ENCODE results near the gene GPALPP1. TPM values are rescaled to one million over a fixed set of nuclear protein-coding genes. Genes with fewer than 3 reads are reported as not detected.
"Not testable (repeated sequence)": the region's sequence is repeated elsewhere in the genome, so short reads cannot be mapped to it uniquely, and the experiment has no call there.

Gene GPALPP1
- polyA plus RNA-seq, 1 donor: 29.2 TPM

DNA sequence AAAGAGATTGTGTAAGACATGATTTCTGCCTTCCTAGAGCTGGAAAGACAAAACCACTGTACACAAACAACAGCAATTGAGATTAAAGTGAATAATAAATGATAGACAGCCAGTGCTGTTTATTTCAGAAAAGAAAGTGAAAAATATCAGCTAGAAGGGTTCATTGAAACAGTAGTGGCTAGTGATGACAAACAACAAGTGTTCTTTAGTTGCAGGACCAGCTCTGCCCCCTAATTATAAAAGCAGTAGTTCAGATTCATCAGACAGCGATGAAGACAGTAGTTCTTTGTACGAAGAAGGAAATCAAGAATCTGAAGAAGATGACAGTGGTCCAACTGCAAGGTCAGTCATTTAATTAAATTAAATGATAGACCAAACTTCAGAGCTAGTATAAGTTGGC, 14.8 kb downstream of the GPALPP1 start:
- DNase-seq (ENCODE audit: low read depth): no peak

DNA sequence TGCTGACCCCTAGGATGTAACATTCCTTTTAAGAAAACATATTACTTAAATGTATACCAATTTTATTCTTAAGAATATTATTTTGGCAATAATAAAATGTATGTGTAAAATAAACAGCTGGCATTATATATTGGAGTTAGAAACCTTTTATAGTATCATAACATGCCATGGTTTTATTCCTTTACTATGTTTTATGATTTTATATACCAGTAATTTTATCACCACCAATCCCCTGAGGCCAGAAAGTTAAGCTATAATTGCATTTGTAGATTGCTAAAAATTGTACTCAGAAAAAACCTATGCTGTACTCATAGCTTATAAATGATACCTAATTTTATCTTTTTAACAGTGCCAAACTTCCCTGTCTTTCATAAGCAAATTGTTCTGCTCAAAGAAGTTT, 17.9 kb downstream of the GPALPP1 start:
- DNase-seq (ENCODE audit: low read depth): no peak

DNA sequence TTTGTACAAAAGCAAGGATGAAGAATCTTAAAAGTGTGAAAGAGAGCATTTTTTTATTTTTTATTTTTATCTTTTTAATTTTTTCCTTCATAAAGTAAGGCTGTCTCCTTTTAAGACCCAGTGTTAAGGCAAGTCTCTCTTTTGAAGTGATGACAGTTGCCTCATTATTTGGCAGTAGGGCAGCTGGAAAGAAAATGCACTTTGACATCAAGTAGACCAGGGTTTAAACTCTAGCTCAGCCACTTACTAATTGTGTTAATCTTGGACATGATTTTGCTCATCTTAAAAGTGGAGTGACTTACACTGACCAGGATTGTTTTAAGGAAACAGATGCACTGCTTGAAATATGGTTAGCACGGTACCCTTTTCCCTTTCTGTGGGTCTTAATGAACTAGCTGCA, 18.5 kb downstream of the GPALPP1 start:
- DNase-seq (ENCODE audit: low read depth): no peak

DNA sequence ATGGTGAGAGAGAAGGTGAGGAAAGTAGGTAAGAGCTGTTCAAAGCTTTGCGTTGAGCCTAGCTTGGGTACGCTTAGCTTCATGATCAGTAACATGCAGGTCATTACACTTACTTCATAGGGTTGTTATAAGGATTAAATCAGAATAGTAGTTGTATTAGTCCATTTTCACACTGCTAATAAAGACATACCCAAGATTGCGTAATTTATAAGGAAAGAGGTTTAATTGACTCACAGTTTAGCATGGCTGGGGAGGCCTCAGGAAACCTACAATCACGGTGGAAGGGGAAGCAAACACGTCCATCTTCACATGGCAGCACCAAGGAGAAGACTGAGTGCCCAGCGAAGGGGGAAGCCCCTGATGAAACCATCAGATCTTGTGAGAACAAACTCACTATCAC, 21.9 kb downstream of the GPALPP1 start:
- DNase-seq (ENCODE audit: low read depth): no peak

DNA sequence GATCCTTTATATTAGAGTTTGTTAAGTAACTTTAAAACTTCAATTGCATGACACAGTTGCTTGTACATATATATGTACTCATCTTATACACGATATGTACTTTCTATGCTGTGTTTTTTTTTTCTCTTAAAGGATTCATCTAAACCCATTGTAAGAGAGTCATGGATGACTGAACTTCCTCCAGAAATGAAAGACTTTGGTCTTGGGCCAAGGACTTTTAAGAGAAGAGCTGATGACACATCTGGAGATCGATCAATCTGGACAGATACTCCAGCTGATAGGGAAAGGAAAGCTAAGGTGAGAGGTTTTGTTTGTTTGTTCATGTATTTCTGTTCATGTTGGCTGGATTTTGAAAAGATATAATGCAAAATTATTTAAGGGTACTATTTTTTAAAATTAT, 26.0 kb downstream of the GPALPP1 start:
- no peak for DNase-seq (ENCODE audit: low read depth)

DNA sequence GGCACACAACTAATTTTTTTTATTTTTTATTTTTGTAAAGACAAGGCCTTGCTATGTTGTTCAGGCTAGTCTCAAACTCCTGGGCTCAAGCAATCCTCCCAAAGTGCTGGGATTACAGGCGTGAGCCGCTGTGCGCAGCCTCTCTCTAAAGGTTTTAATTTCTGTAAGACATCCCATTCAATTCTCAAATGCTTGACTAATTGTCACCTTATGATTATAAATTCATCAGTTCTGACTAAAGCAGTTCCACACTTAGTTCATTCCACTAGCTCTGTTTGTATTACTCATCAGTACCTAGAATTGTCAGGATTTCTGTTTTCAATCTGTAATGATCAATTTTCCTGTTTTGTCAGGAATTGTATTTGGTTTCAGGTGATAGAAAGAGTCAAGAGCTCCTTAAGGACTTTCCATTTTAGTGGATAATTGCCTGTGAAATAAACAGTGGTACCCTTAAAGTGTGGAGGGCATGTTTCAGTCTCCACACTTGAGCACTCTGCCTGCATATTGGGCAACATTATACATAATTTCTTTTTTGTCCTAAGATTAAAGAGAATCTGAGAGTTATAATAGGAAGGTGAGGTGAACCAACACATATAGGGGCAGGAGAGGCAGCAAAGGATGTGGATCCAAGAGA, 27.6 kb downstream of the GPALPP1 start:
- no peak for DNase-seq (ENCODE audit: low read depth)

DNA sequence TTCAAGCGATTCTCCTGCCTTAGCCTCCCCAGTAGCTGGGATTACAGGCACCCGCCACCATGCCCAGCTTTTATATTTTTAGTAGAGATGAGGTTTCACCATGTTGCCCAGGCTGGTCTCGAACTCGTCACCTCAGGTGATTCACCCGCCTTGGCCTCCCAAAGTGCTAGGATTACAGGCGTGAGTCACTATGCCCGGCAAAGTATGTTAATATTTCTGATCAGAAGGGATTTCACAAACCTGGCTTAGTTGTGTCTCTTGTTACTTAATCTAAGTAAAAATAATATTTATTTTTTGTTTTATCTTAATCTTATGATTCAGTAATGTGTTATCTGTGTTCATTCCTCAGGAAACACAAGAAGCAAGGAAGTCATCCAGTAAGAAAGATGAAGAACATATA, 30.6 kb downstream of the GPALPP1 start:
- DNase-seq (ENCODE audit: low read depth): not testable (repeated sequence)

DNA sequence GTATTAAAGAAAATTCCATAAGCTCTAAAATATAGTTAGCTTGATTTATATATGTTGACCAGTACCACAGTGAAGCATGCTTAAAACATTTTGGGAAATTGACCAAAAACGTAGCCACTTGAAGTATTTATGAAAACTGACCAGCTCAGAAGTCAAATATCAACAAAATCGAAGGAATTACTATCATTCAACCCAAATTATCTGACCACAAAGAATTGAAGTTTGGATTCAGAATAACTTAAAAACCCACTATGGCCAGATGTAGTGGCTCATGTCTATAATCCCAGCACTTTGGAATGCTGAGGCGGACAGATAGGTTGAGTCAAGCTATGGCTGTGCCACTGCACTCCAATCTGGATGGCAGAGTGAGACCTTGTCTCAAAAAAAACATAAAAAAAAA, 31.9 kb downstream of the GPALPP1 start:
- DNase-seq (ENCODE audit: low read depth): no peak

DNA sequence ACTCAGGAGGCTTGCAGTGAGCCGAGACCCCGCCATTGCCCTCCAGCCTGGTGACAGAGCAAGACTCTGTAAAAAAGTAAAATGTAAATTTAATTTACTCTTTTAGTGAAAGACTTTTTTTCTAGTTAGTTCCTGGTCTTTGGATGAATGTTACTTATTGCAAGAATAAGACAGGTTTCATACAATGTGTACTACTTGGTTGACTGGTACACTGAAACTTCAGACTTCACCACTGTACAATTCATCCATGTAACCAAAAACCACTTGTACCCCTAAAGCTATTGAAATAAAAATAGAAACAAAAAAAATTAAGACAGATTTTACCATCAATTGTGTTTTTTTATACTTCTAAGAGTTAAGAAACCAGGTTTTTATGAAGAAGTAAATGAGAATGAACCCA, 35.5 kb downstream of the GPALPP1 start:
- no peak for DNase-seq (ENCODE audit: low read depth)

DNA sequence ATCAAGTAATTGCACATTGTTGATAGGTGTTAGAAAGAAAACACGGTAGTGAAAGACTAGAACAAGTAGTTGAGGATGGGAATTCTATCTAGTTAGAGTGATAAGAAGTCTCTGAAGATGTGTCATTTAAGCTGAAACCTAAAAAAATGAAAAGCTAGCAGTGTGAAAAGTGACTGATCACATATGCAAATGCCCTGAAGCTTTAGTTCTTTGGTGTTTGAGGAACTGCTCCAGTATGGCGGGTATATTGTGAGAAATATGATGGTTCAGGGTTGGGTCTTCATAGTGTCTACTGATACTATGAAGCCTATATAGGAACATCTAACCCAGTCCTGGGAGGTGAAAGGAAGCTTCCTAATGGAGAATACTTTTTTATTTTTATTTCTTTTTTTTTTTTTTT, 45.0 kb downstream of the GPALPP1 start:
- DNase-seq (ENCODE audit: low read depth): no peak

DNA sequence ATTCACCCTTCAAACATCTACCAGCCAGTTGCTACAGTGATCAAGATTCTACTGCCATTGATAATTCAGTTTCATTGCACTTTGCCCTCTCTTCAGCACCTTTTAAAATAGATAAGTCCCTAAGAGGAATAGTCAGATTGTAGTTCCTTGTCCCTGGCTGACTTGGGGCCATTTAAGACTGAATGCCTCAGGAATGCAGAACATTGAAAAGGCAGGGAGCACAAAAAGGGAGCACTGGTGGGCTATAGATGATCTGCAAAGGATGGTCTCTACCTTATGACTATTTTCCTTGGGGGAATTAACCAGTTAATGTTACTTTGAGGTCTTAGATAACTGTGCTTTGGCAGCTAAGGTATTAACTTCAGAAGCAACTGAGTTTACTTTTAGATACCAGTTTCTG, 46.9 kb downstream of the GPALPP1 start:
- no peak for DNase-seq (ENCODE audit: low read depth)

DNA sequence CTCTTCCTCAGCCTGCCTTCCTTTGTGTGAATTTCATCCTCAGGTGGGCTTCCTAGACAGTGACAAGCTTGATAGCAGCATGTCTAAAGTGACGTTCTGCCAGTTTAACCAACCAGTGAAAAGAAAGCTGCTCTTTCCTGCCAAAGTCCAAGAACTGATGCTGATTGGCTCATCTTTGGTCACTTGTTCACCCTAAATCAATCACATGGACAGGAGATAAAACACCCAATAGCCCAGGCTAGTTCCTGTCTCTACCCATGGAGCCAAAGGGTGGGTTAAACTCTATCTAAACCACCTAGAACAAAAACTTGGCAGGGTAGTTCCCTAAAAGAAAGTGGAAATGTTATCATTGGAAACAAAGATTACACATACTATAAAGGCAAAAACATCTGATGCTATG, 50.8 kb downstream of the GPALPP1 start:
- no peak for DNase-seq (ENCODE audit: low read depth)

DNA sequence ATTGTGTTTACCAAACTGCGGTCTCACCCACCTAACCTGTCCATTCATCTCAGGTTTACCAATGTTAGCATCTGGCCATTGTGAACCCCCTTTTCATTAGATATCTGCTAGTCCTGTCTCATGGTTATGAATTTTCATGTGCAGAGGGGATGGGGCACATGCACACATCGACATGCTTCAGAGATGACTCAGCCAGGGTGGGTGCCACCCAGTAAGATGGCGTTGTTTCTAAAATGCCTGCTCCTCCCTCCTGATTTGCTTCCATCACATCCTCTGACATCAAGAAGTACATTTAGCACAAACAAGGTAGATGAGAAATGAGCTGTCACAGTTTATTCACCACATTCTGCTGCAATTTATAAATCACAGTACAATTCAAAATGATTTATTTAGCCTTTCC, 51.3 kb downstream of the GPALPP1 start:
- no peak for DNase-seq (ENCODE audit: low read depth)

DNA sequence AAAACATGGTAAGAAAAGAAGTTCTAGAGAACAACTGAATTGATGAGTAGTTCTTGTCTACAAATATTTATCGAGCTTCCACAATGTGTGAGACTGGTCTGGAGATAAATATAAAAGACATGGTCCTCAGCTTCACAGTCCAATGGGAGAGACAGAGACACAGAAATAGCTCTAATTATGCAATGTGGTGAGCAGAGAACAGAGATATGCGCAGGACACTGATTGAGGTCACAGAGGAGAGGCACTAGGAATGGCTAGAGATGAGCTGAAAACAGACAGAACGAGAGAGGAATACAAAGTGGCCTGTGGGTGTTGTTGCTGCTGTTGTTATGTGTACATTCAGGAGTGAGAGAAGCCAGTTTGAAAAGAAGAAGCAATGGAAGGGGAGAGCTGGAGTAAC, 53.2 kb downstream of the GPALPP1 start:
- no peak for DNase-seq (ENCODE audit: low read depth)

DNA sequence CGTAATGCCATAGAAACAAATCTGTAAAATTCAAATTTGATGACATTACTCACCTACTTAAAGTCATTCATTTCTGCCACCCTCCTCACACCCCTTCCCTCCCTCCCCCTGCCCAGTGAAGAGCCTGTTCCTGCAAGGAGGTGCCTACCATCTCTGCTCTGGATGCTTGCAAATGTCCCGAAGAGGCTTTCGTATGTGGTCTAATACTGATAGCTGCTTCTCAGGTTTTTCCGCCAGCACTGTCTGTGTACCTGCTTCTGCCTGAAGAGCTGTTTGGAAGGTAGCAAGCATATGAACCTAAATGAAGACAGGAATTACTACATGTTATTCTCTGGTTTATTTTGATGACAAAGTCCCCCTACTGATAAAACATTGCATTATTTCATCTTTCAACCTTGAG, 57.1 kb downstream of the GPALPP1 start:
- DNase-seq (ENCODE audit: low read depth): no peak

DNA sequence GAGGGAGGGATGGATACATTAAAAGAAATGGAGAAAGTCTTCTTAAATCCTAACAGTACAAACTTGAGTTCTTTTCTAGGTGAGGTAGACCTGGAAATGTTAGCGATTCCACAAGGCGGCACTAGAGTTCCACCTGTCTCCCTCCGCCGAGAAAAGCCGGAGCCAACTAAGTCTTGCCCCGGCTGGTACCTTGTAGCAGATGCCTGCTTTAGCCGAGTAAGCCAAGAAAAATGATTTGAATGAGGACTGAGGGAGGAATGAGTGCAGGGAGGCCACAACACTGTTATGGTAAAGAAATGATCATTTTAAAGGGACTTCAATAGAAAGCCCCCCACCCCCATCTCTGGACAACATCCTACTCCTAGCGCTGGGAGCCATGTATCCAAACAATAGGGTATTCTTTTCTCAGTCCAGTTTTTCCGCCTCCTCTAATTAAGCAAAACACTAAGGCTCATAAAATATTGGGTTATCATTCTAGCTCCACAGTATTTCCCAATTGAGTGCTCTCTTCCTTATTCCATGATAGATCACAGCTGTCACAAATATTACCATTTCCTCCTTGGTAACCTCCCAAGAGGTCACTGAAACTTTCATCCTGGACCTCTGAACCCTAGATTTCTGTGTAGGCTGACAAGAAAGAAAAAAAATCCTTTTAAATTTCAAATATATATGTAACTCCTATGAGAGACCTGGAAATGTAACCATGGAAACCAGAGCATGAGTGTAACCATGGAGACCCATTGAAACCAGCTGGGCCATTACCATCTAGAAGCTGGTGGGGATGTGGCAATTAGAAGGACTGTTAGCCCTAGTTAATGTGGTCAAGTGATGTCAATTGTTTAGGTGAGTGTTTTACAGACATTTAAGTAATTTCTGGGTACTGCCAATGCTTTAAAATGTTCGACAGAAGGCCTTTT, 58.3 kb downstream of the GPALPP1 start:
- DNase-seq (ENCODE audit: low read depth): peak; percentile 51

DNA sequence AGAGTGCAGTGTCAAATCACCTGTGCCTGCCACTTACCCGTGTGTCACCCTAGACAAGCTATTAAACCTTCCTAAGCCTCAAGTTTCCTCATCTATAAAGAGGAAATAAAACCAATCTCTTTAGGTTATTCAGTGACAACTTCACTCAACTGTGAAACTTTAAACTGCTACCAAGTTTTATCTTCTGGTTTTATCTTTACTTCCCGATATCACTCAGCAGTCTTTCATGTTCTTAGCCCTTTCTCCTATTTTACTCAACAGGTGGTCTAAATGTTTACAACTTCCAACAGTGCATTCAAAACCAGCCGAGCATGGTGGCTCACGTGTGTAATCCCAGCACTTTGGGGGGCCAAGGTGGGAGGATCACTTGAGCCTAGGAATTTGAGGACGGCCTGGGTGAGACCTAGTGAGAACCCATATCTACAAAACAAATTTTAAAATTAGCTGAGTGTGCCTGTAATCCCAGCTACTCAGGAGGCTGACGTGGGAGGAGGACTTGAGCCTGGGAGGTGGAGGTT, 59.6 kb downstream of the GPALPP1 start:
- no peak for DNase-seq (ENCODE audit: low read depth)

DNA sequence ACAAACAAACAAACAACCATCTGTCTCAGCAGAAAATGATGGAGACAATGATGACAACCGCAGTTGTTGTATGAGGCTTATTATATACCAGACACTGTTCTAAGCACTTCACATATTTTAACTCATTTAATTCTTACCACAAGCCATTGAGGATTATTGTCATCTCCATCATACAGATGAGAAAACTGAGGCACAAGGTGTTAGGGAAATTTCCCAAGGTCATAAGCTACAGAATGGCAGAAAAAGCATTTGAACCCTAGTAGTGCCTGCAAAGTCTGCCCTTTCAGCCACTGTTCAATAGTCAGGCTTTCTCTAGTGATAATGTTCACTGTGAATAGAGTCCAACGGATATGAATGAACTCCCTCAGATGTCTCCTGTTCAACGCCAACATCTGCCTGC, 60.1 kb downstream of the GPALPP1 start:
- no peak for DNase-seq (ENCODE audit: low read depth)

DNA sequence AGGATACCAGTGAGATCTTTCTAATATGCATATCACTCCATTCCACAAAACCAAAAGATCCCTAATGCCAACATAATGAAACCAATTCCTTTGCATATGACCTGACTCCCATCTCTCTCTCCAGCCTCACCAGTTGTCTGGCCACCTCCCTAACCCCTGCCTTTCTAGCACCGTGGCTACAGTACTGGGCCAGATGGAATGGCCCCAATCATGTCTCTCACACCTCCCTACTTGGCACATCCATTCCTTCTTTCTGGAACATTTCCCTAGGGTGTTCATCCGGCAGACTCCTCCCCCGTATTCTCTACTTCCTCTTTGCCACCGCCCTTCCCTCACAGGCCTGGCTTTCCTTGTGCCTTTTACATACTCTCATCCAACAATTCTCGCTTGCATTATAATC, 62.0 kb downstream of the GPALPP1 start:
- no peak for DNase-seq (ENCODE audit: low read depth)

DNA sequence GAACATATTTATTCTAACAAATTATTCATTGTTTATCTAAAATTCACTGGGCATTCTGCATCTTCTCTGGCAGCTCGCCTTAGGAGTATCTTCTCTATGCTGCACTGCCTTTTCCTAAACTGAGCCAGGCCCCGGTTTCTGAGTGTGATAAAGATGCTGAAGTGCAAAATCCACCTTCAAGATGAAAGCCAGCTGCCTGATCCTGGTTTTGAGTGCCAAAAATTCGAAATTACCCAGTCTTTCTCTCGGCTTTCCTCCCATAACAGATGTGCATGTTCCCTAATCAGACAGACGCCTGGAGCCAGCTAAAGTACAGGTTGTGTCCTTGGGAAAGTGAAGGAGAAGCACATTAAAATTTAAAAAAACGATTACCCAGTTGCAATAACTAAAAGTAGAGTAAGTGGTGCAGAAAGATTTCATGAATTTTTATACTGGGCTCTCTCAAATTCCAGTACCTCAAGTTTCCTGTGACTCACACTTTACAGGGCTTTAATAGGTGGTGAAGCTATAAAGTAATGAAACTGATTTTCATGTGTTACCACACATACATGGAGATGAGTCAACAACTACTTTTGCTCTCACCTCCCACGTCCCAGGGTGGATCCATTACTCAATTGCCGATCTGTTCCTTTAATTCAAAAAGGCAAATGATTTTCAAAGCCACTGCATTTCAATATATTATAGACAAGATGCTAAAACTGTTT, 66.0 kb downstream of the GPALPP1 start:
- DNase-seq (ENCODE audit: low read depth): no peak

DNA sequence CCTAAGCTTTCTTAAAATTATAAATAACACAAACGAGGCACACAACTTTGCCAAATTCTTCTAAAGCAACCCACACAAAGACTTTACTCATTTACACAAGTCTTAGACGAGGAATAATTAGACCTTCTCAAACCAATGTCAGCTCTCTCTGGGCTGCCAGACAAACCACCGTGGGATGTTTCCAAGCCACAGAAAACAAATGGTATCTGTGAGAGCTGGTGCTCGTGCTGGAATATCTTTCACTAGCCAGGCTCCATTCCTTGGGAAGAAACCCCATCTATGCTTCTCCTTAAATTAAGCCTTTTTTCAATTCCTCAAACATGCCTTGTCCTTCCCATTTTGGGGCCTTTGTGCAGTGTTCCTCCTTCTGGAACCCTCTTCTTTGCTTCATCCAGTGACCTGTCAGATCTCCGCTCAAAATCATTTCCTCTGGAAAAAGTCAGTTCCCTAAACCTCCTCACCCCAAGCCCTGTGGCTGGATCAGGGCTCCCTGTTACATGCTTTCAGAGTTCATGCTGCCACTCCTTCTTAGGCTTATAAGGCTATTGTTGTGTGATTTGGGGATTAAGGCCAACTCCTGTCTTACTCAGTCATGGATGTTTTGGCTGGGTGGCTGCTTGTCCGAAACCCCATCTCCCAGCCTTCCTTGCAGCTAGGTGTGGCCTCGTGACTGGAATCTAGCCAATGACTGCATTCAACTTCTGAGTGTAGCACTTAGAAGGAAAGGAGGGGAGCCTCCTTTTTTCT, 66.7 kb downstream of the GPALPP1 start:
- DNase-seq (ENCODE audit: low read depth): no peak

DNA sequence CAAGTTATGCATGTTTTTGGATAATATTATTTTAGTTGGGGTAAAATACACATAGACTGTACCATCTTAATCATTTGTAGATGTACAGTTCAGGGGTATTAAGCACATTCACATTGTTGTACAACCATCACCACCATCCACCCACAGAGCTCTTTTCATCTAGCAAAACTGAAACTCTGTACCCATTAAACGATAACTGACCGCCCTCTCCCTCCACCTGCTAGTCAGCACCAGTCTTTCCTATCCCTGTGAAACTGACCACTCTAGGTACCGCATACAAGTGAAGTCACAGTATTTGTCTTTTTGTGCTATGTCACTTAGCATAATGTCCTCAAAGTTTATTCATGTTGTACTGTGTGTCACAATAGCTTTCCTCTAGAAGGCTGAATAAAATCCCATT, 70.7 kb downstream of the GPALPP1 start:
- no peak for DNase-seq (ENCODE audit: low read depth)
